Measurements from ENCODE around the gene POU2AF1.
"Not testable (repeated sequence)": the region's sequence is repeated elsewhere in the genome, so short reads cannot be mapped to it uniquely, and the experiment has no call there.

POU2AF1 gene

GRCh38 chr11:111400595-111400994, 21.5 kb upstream of the POU2AF1 start:
- no peaks in the 10 kb centered on the region for H3K9me3 ChIP-seq (ENCODE audit: control insufficient read depth in 5 of 5, low read length in 5 of 5)

GRCh38 chr11:111399187-111400031, 20.3 kb upstream of the POU2AF1 start:
- H3K9me3 ChIP-seq (ENCODE audit: control insufficient read depth in 5 of 5, low read length in 5 of 5): no peaks in the 10 kb centered on the region
- H3K27ac ChIP-seq (ENCODE audit: low read depth, low read length): no peak overlapping the region
- no peaks in the 10 kb centered on the region for H3K4me1 ChIP-seq (ENCODE audit: control insufficient read depth in 5 of 5, insufficient read depth in 5 of 5, low read length in 5 of 5)
- H3K36me3 ChIP-seq (ENCODE audit: control insufficient read depth in 5 of 5, insufficient read depth in 5 of 5, low read length in 5 of 5): no peaks in the 10 kb centered on the region
- no peak overlapping the region for H3K9ac ChIP-seq (ENCODE audit: low read length in 5 of 5)
- no peaks in the 10 kb centered on the region for H3K27me3 ChIP-seq (ENCODE audit: control insufficient read depth in 5 of 5, insufficient read depth in 4 of 5, low read length in 5 of 5)
- no peak overlapping the region for H3K4me3 ChIP-seq (ENCODE audit: low read depth in 1 of 5, low read length in 5 of 5)

More at GRCh38 chr11:111400595-111400994, 21.5 kb upstream of the POU2AF1 start:
- Histone ChIP-seq H3K27me3 (ENCODE audit: control insufficient read depth in 5 of 5, insufficient read depth in 4 of 5, low read length in 5 of 5) (no peaks in the 10 kb centered on the region), H3K36me3 (ENCODE audit: control insufficient read depth in 5 of 5, insufficient read depth in 5 of 5, low read length in 5 of 5) (no peaks in the 10 kb centered on the region), H3K4me1 (ENCODE audit: control insufficient read depth in 5 of 5, insufficient read depth in 5 of 5, low read length in 5 of 5) (no peaks in the 10 kb centered on the region), H3K27ac (ENCODE audit: low read depth, low read length) (no peak overlapping the region), H3K9ac (ENCODE audit: low read length in 5 of 5) (no peak overlapping the region), H3K4me3 (ENCODE audit: low read depth in 1 of 5, low read length in 5 of 5) (no peak overlapping the region)

GRCh38 chr11:111397034-111397433, 18.0 kb upstream of the POU2AF1 start:
- Histone ChIP-seq H3K27ac (ENCODE audit: low read depth, low read length) (no peak overlapping the region), H3K4me1 (ENCODE audit: control insufficient read depth in 5 of 5, insufficient read depth in 5 of 5, low read length in 5 of 5) (no peaks in the 10 kb centered on the region), H3K9ac (ENCODE audit: low read length in 5 of 5) (no peak overlapping the region), H3K27me3 (ENCODE audit: control insufficient read depth in 5 of 5, insufficient read depth in 4 of 5, low read length in 5 of 5) (peaks cover 0 to 3% (median 0%) of the 10 kb centered on the region in 5 donors), H3K4me3 (ENCODE audit: low read depth in 1 of 5, low read length in 5 of 5) (no peak overlapping the region), H3K36me3 (ENCODE audit: control insufficient read depth in 5 of 5, insufficient read depth in 5 of 5, low read length in 5 of 5) (no peaks in the 10 kb centered on the region), H3K9me3 (ENCODE audit: control insufficient read depth in 5 of 5, low read length in 5 of 5) (no peaks in the 10 kb centered on the region)

- Histone ChIP-seq H3K9ac (ENCODE audit: low read length in 5 of 5) (no peak overlapping the region), H3K36me3 (ENCODE audit: control insufficient read depth in 5 of 5, insufficient read depth in 5 of 5, low read length in 5 of 5) (no peaks in the 10 kb centered on the region), H3K4me3 (ENCODE audit: low read depth in 1 of 5, low read length in 5 of 5) (no peak overlapping the region), H3K9me3 (ENCODE audit: control insufficient read depth in 5 of 5, low read length in 5 of 5) (no peaks in the 10 kb centered on the region), H3K4me1 (ENCODE audit: control insufficient read depth in 5 of 5, insufficient read depth in 5 of 5, low read length in 5 of 5) (peaks cover 0 to 6% (median 0%) of the 10 kb centered on the region in 5 donors), H3K27ac (ENCODE audit: low read depth, low read length) (no peak overlapping the region), H3K27me3 (ENCODE audit: control insufficient read depth in 5 of 5, insufficient read depth in 4 of 5, low read length in 5 of 5) (peaks cover 0 to 3% (median 0%) of the 10 kb centered on the region in 5 donors)
Observed at GRCh38 chr11:111395749-111396148, 16.7 kb upstream of the POU2AF1 start.

- Histone ChIP-seq H3K36me3 (ENCODE audit: control insufficient read depth in 5 of 5, insufficient read depth in 5 of 5, low read length in 5 of 5) (no peaks in the 10 kb centered on the region), H3K9ac (ENCODE audit: low read length in 5 of 5) (no peak overlapping the region), H3K4me3 (ENCODE audit: low read depth in 1 of 5, low read length in 5 of 5) (no peak overlapping the region), H3K27ac (ENCODE audit: low read depth, low read length) (no peak overlapping the region), H3K4me1 (ENCODE audit: control insufficient read depth in 5 of 5, insufficient read depth in 5 of 5, low read length in 5 of 5) (peaks cover 0 to 6% (median 0%) of the 10 kb centered on the region in 5 donors), H3K9me3 (ENCODE audit: control insufficient read depth in 5 of 5, low read length in 5 of 5) (no peaks in the 10 kb centered on the region), H3K27me3 (ENCODE audit: control insufficient read depth in 5 of 5, insufficient read depth in 4 of 5, low read length in 5 of 5) (peaks cover 0 to 3% (median 0%) of the 10 kb centered on the region in 5 donors)
Observed at GRCh38 chr11:111395081-111395480, 16.0 kb upstream of the POU2AF1 start.

- not testable (repeated sequence) for H3K27ac ChIP-seq (ENCODE audit: low read depth, low read length); H3K4me3 ChIP-seq (ENCODE audit: low read depth in 1 of 5, low read length in 5 of 5); H3K36me3 ChIP-seq (ENCODE audit: control insufficient read depth in 5 of 5, insufficient read depth in 5 of 5, low read length in 5 of 5); H3K9me3 ChIP-seq (ENCODE audit: control insufficient read depth in 5 of 5, low read length in 5 of 5); H3K27me3 ChIP-seq (ENCODE audit: control insufficient read depth in 5 of 5, insufficient read depth in 4 of 5, low read length in 5 of 5); H3K9ac ChIP-seq (ENCODE audit: low read length in 5 of 5); H3K4me1 ChIP-seq (ENCODE audit: control insufficient read depth in 5 of 5, insufficient read depth in 5 of 5, low read length in 5 of 5)
Observed at GRCh38 chr11:111394147-111394546, 15.1 kb upstream of the POU2AF1 start.

- H3K9me3 ChIP-seq (ENCODE audit: control insufficient read depth in 5 of 5, low read length in 5 of 5): no peaks in the 10 kb centered on the region
- no peaks in the 10 kb centered on the region for H3K36me3 ChIP-seq (ENCODE audit: control insufficient read depth in 5 of 5, insufficient read depth in 5 of 5, low read length in 5 of 5)
- H3K4me1 ChIP-seq (ENCODE audit: control insufficient read depth in 5 of 5, insufficient read depth in 5 of 5, low read length in 5 of 5): peaks cover 0 to 6% (median 0%) of the 10 kb centered on the region in 5 donors
- H3K4me3 ChIP-seq (ENCODE audit: low read depth in 1 of 5, low read length in 5 of 5): no peak overlapping the region
- H3K27ac ChIP-seq (ENCODE audit: low read depth, low read length): no peak overlapping the region
- H3K9ac ChIP-seq (ENCODE audit: low read length in 5 of 5): no peak overlapping the region
- H3K27me3 ChIP-seq (ENCODE audit: control insufficient read depth in 5 of 5, insufficient read depth in 4 of 5, low read length in 5 of 5): peaks cover 0 to 3% (median 0%) of the 10 kb centered on the region in 5 donors
Observed at GRCh38 chr11:111393585-111393984, 14.5 kb upstream of the POU2AF1 start.

- Histone ChIP-seq H3K9ac (ENCODE audit: low read length in 5 of 5) (no peak overlapping the region), H3K9me3 (ENCODE audit: control insufficient read depth in 5 of 5, low read length in 5 of 5) (no peaks in the 10 kb centered on the region), H3K4me3 (ENCODE audit: low read depth in 1 of 5, low read length in 5 of 5) (no peak overlapping the region), H3K36me3 (ENCODE audit: control insufficient read depth in 5 of 5, insufficient read depth in 5 of 5, low read length in 5 of 5) (no peaks in the 10 kb centered on the region), H3K27ac (ENCODE audit: low read depth, low read length) (no peak overlapping the region), H3K27me3 (ENCODE audit: control insufficient read depth in 5 of 5, insufficient read depth in 4 of 5, low read length in 5 of 5) (peaks cover 0 to 3% (median 0%) of the 10 kb centered on the region in 5 donors), H3K4me1 (ENCODE audit: control insufficient read depth in 5 of 5, insufficient read depth in 5 of 5, low read length in 5 of 5) (peaks cover 0 to 6% (median 0%) of the 10 kb centered on the region in 5 donors)
Observed at GRCh38 chr11:111393096-111393495, 14.0 kb upstream of the POU2AF1 start.

GRCh38 chr11:111392552-111392951, 13.5 kb upstream of the POU2AF1 start:
- H3K4me1 ChIP-seq (ENCODE audit: control insufficient read depth in 5 of 5, insufficient read depth in 5 of 5, low read length in 5 of 5): peaks cover 0 to 7% (median 0%) of the 10 kb centered on the region in 5 donors
- no peak overlapping the region for H3K27ac ChIP-seq (ENCODE audit: low read depth, low read length)
- H3K36me3 ChIP-seq (ENCODE audit: control insufficient read depth in 5 of 5, insufficient read depth in 5 of 5, low read length in 5 of 5): no peaks in the 10 kb centered on the region
- H3K9me3 ChIP-seq (ENCODE audit: control insufficient read depth in 5 of 5, low read length in 5 of 5): no peaks in the 10 kb centered on the region
- peaks cover 0 to 3% (median 0%) of the 10 kb centered on the region in 5 donors for H3K27me3 ChIP-seq (ENCODE audit: control insufficient read depth in 5 of 5, insufficient read depth in 4 of 5, low read length in 5 of 5)
- H3K4me3 ChIP-seq (ENCODE audit: low read depth in 1 of 5, low read length in 5 of 5): no peak overlapping the region
- H3K9ac ChIP-seq (ENCODE audit: low read length in 5 of 5): no peak overlapping the region

GRCh38 chr11:111391328-111392124, 12.5 kb upstream of the POU2AF1 start:
- no peak overlapping the region for H3K9ac ChIP-seq (ENCODE audit: low read length in 5 of 5)
- H3K9me3 ChIP-seq (ENCODE audit: control insufficient read depth in 5 of 5, low read length in 5 of 5): no peaks in the 10 kb centered on the region
- no peak overlapping the region for H3K27ac ChIP-seq (ENCODE audit: low read depth, low read length)
- H3K27me3 ChIP-seq (ENCODE audit: control insufficient read depth in 5 of 5, insufficient read depth in 4 of 5, low read length in 5 of 5): peaks cover 0 to 3% (median 0%) of the 10 kb centered on the region in 5 donors
- H3K4me1 ChIP-seq (ENCODE audit: control insufficient read depth in 5 of 5, insufficient read depth in 5 of 5, low read length in 5 of 5): peaks cover 0 to 10% (median 0%) of the 10 kb centered on the region in 5 donors
- no peaks in the 10 kb centered on the region for H3K36me3 ChIP-seq (ENCODE audit: control insufficient read depth in 5 of 5, insufficient read depth in 5 of 5, low read length in 5 of 5)
- H3K4me3 ChIP-seq (ENCODE audit: low read depth in 1 of 5, low read length in 5 of 5): no peak overlapping the region
